Panc1 (cell line): ENCODE data around the gene SNX9.

Source experiments
- POLR2AphosphoS5 ChIP-seq: IDR thresholded peaks from 2 replicates; pipeline ENCODE4 v1.6.1; 2012; ENCODE audit warnings: mild to moderate bottlenecking, low read depth, low read length, moderate library complexity
- SIN3A ChIP-seq: IDR thresholded peaks from 2 replicates; pipeline ENCODE4 v1.6.1; 2012; ENCODE audit warnings: low read depth, mild to moderate bottlenecking, low read length, moderate library complexity, borderline replicate concordance; ENCODE audit not compliant: insufficient read depth
- TF ChIP-seq, protein P1 (sequence below): fragments of 450-650 bp; IDR thresholded peaks from 2 replicates; pipeline ENCODE4 v1.5.1; 2017; ENCODE audit warnings: mild to moderate bottlenecking

GRCh38 chr6:157804448-157805327, 18.4 kb upstream of the SNX9 start:
- TF ChIP-seq, protein P1, sequence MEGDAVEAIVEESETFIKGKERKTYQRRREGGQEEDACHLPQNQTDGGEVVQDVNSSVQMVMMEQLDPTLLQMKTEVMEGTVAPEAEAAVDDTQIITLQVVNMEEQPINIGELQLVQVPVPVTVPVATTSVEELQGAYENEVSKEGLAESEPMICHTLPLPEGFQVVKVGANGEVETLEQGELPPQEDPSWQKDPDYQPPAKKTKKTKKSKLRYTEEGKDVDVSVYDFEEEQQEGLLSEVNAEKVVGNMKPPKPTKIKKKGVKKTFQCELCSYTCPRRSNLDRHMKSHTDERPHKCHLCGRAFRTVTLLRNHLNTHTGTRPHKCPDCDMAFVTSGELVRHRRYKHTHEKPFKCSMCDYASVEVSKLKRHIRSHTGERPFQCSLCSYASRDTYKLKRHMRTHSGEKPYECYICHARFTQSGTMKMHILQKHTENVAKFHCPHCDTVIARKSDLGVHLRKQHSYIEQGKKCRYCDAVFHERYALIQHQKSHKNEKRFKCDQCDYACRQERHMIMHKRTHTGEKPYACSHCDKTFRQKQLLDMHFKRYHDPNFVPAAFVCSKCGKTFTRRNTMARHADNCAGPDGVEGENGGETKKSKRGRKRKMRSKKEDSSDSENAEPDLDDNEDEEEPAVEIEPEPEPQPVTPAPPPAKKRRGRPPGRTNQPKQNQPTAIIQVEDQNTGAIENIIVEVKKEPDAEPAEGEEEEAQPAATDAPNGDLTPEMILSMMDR = no peak
- TF ChIP-seq SIN3A (no peak), POLR2AphosphoS5 (no peak)
